IMR-90 (cell line): ENCODE measurements around the gene SLC24A2. TPM values are rescaled to one million over a fixed set of nuclear protein-coding genes. Genes with fewer than 3 reads are reported as not detected.

Experiments used
- ATAC-seq: fragments of 200-7000 bp; cut with Tn5 transposase; 2 replicates; pipeline ENCODE4 v1.9.1; 2020; ENCODE audit warnings: low read depth, mild to moderate bottlenecking, moderate library complexity
- BruUV-seq: library from RNA; stranded (reverse); fragments of 400-500 nt; replicated peaks from 2 replicates; lab custom pipeline; 2021; lab: Mats Ljungman, UMichigan
- CTCF ChIA-PET: fragments of 300-600 bp; formaldehyde crosslinking; extraction: SDS; loops from one replicate; lab custom pipeline; 2021; ENCODE audit warnings: antibody characterized with exemption; lab: Yijun Ruan, JAX
- POLR2A ChIA-PET: fragments of 300-600 bp; sonication (Branson Sonifier 250); formaldehyde crosslinking; loops from one replicate; lab custom pipeline; 2022; ENCODE audit warnings: antibody characterized with exemption; ENCODE audit not compliant: unreplicated experiment; lab: Charles Lee
- DNase-seq: peaks from one replicate; pipeline ENCODE4 v3.0.0; 2013
- H2AFZ ChIP-seq: replicated peaks from 2 replicates; pipeline ENCODE3; 2013; ENCODE audit warnings: low read length, mild to moderate bottlenecking; ENCODE audit not compliant: poor library complexity
- H2AK5ac ChIP-seq: 2 replicates; pipeline ENCODE4 v1.6.1; 2013; ENCODE audit warnings: low read depth, low read length, inconsistent platforms
- H2AK9ac ChIP-seq: replicated peaks from 2 replicates; pipeline ENCODE3; 2013; ENCODE audit warnings: mild to moderate bottlenecking, low read depth, low read length, moderate library complexity; ENCODE audit not compliant: poor library complexity
- H2BK120ac ChIP-seq: 2 replicates; pipeline ENCODE4 v1.6.1; 2013; ENCODE audit warnings: low read depth, low read length, inconsistent platforms
- H2BK15ac ChIP-seq: 3 replicates; pipeline ENCODE4 v1.6.1; 2013; ENCODE audit warnings: low read depth, low read length, inconsistent platforms
- H2BK20ac ChIP-seq: 2 replicates; pipeline ENCODE4 v1.6.1; 2013; ENCODE audit warnings: low read depth, mild to moderate bottlenecking, inconsistent platforms, low read length, moderate library complexity
- H2BK5ac ChIP-seq: 2 replicates; pipeline ENCODE4 v1.6.1; 2013; ENCODE audit warnings: mild to moderate bottlenecking, low read depth, low read length, inconsistent platforms; ENCODE audit not compliant: poor library complexity, severe bottlenecking
- H3K14ac ChIP-seq: replicated peaks from 2 replicates; pipeline ENCODE4 v1.6.1; 2013; ENCODE audit warnings: low read depth, low read length, inconsistent platforms
- H3K18ac ChIP-seq: 2 replicates; pipeline ENCODE4 v1.6.1; 2013; ENCODE audit warnings: low read depth, low read length, control low read depth
- H3K23ac ChIP-seq: 2 replicates; pipeline ENCODE4 v1.6.1; 2013; ENCODE audit warnings: low read depth, low read length, inconsistent platforms
- H3K27ac ChIP-seq: 2 replicates; pipeline ENCODE4 v1.5.1; 2013; ENCODE audit warnings: mild to moderate bottlenecking, control low read depth, low read length; ENCODE audit not compliant: insufficient read depth
- H3K27me3 ChIP-seq: 2 replicates; pipeline ENCODE4 v1.6.1; 2013; ENCODE audit warnings: low read length; ENCODE audit not compliant: control insufficient read depth, insufficient read depth
- H3K36me3 ChIP-seq: 2 replicates; pipeline ENCODE4 v1.6.1; 2013; ENCODE audit warnings: low read length, mixed read lengths; ENCODE audit not compliant: control insufficient read depth, insufficient read depth
- H3K4ac ChIP-seq: 2 replicates; pipeline ENCODE4 v1.6.1; 2013; ENCODE audit warnings: low read depth, low read length, inconsistent platforms
- H3K4me1 ChIP-seq: 2 replicates; pipeline ENCODE4 v1.6.1; 2013; ENCODE audit warnings: low read length, mixed read lengths; ENCODE audit not compliant: control insufficient read depth, insufficient read depth
- H3K4me2 ChIP-seq: 2 replicates; pipeline ENCODE4 v1.6.1; 2013; ENCODE audit warnings: low read depth, mild to moderate bottlenecking, control low read depth, low read length, moderate library complexity
- H3K4me3 ChIP-seq: 2 replicates; pipeline ENCODE4 v1.5.1; 2013; ENCODE audit warnings: low read depth, mild to moderate bottlenecking, control low read depth, low read length, moderate library complexity; ENCODE audit not compliant: insufficient read depth
- H3K56ac ChIP-seq: 2 replicates; pipeline ENCODE4 v1.6.1; 2013; ENCODE audit warnings: low read length, inconsistent platforms; ENCODE audit not compliant: insufficient read depth; ENCODE audit errors: extremely low read depth
- H3K79me1 ChIP-seq, 2 experiments: 2 replicates each; pipeline ENCODE4 v1.6.1; 2013; ENCODE audit warnings: low read length in 2 of 2, inconsistent platforms in 1 of 2, low read depth in 1 of 2
- H3K9ac ChIP-seq: 2 replicates; pipeline ENCODE4 v1.6.1; 2013; ENCODE audit warnings: low read depth, low read length, control low read depth
- H3K9me1 ChIP-seq: 2 replicates; pipeline ENCODE4 v1.6.1; 2013; ENCODE audit warnings: low read length, inconsistent platforms; ENCODE audit not compliant: insufficient read depth
- H3K9me3 ChIP-seq: 2 replicates; pipeline ENCODE4 v1.6.1; 2013; ENCODE audit warnings: low read length; ENCODE audit not compliant: control insufficient read depth, insufficient read depth
- H4K20me1 ChIP-seq: 2 replicates; pipeline ENCODE4 v1.6.1; 2013; ENCODE audit warnings: low read length, inconsistent platforms; ENCODE audit not compliant: insufficient read depth
- H4K5ac ChIP-seq: 2 replicates; pipeline ENCODE4 v1.6.1; 2013; ENCODE audit warnings: mild to moderate bottlenecking, low read depth, low read length, control low read depth
- H4K8ac ChIP-seq, 2 experiments: 2 replicates each; pipeline ENCODE4 v1.6.1; 2013; ENCODE audit warnings: low read depth in 2 of 2, low read length in 2 of 2, control low read depth in 1 of 2, inconsistent platforms in 1 of 2
- H4K91ac ChIP-seq: 2 replicates; pipeline ENCODE4 v1.6.1; 2013; ENCODE audit warnings: low read depth, low read length, inconsistent platforms; ENCODE audit not compliant: insufficient read depth
- SMC3 ChIP-seq: fragments of 150-350 bp; IDR thresholded peaks from 2 replicates; pipeline ENCODE4 v1.6.1; 2016; ENCODE audit warnings: low read depth, mild to moderate bottlenecking, antibody characterized with exemption, low read length, moderate library complexity
- WGBS, 2 experiments: methylation state at CpG; one replicate each; pipeline versions ENCODE4 v1.1.5 to v1.1.7; 2013; ENCODE audit warnings: missing lambda C conversion rate in 2 of 2; ENCODE audit not compliant: insufficient read length in 1 of 2; ENCODE audit errors: extremely low coverage in 2 of 2; 5-methylcytosine and 5-hydroxymethylcytosine counted together
- dilution Hi-C: fragments of 300-500 bp; cut with HindIII; formaldehyde crosslinking; loops from one replicate; pipeline ENCODE4 v1.14.3; 2018; ENCODE audit warnings: low sequenced_read_pairs; ENCODE audit not compliant: unreplicated experiment
- in situ Hi-C: fragments of 300-500 bp; cut with MboI; formaldehyde crosslinking; loops from 3 replicates; pipeline ENCODE4 v1.14.3; 2019; ENCODE audit warnings: low sequenced_read_pairs, inconsistent platforms, mixed read lengths
- intact Hi-C: fragments of 100-400 bp; cut with micrococcal nuclease; formaldehyde crosslinking; loops from 2 replicates; pipeline ENCODE4 v1.10.0; 2022
- polyA plus RNA-seq, 3 experiments: library from polyadenylated mRNA; depleted of rRNA; stranded (reverse); fragments of >200 nt; gene quantifications; 2 replicates each; pipeline ENCODE4 v1.2.3, GENCODE V29; 2012; ENCODE audit warnings: low replicate concordance in 1 of 3
- total RNA-seq: library from RNA; depleted of rRNA; stranded (reverse); fragments of >200 nt; gene quantifications from 2 replicates; pipeline ENCODE4 v1.2.3, GENCODE V29; 2012

The SLC24A2 gene
- total and polyA plus RNA-seq, 2 of the 4 experiments (the other 2 are of a cell fraction) = not detected

- Histone ChIP-seq H4K5ac (no peak overlapping the region), H3K4me1 (no peaks in the 10 kb centered on the region), H3K4me2 (no peak overlapping the region), H3K9me3 (no peaks in the 10 kb centered on the region), H3K4me3 (no peak overlapping the region), H2AK9ac (no peak overlapping the region), H4K20me1 (no peaks in the 10 kb centered on the region), H3K9me1 (no peaks in the 10 kb centered on the region), H3K9ac (no peak overlapping the region), H3K4ac (no peak overlapping the region), H3K27ac (no peak overlapping the region), H3K36me3 (no peaks in the 10 kb centered on the region), H4K91ac (no peak overlapping the region), H4K8ac (no peak overlapping the region), H2AFZ (no peak overlapping the region), H3K18ac (no peak overlapping the region), H2BK15ac (no peak overlapping the region), H2BK120ac (no peak overlapping the region), H3K14ac (no peak overlapping the region), H3K23ac (no peak overlapping the region), H3K56ac (no peak overlapping the region), H2AK5ac (no peak overlapping the region), H3K27me3 (no peaks in the 10 kb centered on the region), H3K79me1 (no peaks in the 10 kb centered on the region), H2BK5ac (no peak overlapping the region), H2BK20ac (no peak overlapping the region)
- ChIA-PET POLR2A (no interaction called here), CTCF (no interaction called here)
- TF ChIP-seq SMC3 = no peak
- intact Hi-C loops (no loop called here), in situ Hi-C loops (no loop called here), dilution Hi-C loops (no loop called here)
- 50% methylated on average over 1 of the region's 1 CpG; no CpG with 5 or more reads in 1 of the 2 experiments for WGBS, 2 experiments
- no peak for ATAC-seq
- BruUV-seq = no TSS peak
- DNase-seq = no peak
These were observed 29.8 kb downstream of the SLC24A2 start for GRCh38 chr9:19759066-19759465.
